Smooth muscle cell of the brain vasculature (primary cell): ENCODE measurements around the gene SCARF1.
A peak's percentile ranks its signal among the peaks of the same experiment; 100 is the strongest.

Source experiments
- DNase-seq: peaks from one replicate; pipeline ENCODE4 v3.0.0-alpha.2; 2012; ENCODE audit warnings: low read depth, low spot score

SCARF1 gene

GRCh38 chr17:1648963-1649843 is 3.7 kb upstream of the SCARF1 start:
- DNase-seq, result peak; percentile 83

GRCh38 chr17:1648173-1648962 is 2.8 kb upstream of the SCARF1 start:
- no peak for DNase-seq

GRCh38 chr17:1647802-1648171 is 2.3 kb upstream of the SCARF1 start:
- DNase-seq, result no peak

- DNase-seq, result no peak
These were observed 805 bp upstream of the SCARF1 start for GRCh38 chr17:1646199-1646875.

- DNase-seq, result no peak
These were observed 882 bp downstream of the SCARF1 start for GRCh38 chr17:1644493-1645206.

DNA sequence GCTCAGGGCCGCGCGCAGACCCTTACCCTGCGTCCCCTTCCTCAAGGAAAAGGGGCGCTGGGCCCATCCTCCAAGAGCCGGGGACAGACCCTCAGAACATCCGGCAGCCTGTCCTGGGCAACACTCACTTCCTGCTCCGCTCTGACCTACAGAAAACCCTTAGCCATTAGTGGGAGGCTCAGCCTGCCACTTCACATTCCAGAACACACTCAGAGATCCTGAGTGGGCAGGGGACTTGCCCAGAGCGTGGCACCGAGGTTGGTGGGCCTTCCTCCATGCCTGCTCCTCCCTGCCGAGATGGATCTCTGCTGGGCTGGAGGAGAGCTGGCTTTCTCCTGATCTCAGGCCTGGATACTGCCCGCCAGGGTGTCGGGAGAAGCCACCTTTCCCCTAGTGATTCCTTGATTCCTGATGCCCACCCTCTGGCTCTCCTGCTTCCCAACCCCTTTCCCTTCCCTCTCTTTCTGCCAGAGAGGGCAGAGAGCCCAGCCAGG is 1.5 kb downstream of the SCARF1 start:
- DNase-seq, result no peak

- DNase-seq, result no peak
These were observed 2.1 kb downstream of the SCARF1 start for GRCh38 chr17:1643293-1643998.

DNA sequence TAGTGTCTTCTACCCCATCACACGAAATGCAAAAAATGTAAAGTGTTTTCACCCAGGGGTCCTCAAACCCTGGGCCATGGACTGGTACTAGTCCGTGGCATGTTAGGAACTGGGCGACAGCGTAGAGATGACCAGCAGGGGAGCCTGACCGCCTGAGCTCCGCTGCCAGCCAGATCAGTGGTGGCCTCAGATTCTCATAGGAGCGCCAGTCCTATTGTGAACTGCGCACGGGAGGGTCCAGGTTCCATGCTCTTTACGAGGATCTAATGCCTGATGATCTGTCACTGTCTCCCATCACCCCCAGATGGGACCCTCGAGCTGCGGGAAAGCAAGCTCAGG is 4.5 kb downstream of the SCARF1 start:
- DNase-seq, result no peak

- no peak for DNase-seq
These were observed 5.0 kb downstream of the SCARF1 start for GRCh38 chr17:1640329-1641064.

DNA sequence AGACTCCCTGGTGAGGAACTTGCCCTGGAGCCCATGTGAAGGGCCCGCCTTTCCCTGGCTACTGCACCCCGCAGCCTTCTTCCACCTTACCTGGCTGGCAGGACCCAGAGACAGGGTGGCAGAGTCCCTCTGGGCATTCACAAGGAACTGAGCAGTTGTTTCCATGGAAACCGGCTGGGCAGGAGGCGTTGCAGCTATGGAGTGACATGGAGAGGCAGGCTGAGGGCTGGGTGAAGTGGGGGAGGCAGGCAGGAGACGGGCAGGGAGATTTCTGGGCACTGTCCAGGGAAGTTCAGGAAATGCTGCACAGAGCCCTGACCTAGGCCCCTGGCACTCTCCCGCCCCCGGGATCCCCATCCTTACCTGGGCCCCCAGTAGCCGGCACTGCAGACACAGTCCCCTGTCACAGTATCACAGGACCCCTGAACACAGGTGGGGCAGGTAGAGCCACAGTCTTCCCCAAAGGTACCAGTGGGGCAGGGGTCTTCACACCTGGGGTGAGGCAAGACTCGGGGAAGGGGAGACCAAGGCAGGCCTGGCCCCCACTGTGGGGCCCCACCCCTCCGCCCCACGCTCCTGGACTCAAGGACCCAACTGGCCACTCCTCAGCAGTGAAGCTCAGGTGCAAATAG is 5.9 kb downstream of the SCARF1 start:
- DNase-seq, result no peak

DNA sequence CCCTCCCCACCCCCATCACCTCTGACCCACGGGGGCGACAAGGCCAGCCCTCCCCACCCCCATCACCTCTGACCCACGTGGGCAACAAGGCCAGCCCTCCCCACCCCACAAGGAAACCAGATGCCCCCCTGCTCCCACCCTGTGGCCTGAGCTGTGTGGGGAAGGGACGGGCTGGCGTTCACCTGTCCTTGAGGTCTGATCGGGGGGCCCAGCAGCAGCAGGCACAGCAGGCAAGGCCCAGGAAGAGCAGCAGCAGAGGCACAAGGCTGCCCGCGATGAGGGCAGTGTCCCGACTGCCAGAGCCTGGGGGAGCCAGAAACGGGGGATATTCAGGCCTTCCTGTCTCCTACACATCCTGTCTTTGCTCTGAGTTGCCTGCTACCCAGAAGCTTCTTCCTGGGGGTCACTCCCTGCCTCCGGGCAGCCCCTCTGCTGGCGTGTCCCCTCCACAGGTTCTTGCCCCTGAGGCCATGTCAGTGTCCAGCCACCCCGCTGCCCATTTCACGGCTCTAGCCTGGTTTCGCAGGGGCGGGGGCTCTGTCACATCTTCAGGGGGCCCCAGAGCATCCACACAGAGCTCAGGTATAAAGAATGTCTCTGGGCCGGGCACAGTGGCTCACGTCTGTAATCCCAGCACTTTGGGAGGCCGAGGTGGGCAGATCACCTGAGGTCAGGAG is 6.8 kb downstream of the SCARF1 start:
- DNase-seq, result no peak

GRCh38 chr17:1638171-1638590 is 7.4 kb downstream of the SCARF1 start:
- DNase-seq, result no peak

DNA sequence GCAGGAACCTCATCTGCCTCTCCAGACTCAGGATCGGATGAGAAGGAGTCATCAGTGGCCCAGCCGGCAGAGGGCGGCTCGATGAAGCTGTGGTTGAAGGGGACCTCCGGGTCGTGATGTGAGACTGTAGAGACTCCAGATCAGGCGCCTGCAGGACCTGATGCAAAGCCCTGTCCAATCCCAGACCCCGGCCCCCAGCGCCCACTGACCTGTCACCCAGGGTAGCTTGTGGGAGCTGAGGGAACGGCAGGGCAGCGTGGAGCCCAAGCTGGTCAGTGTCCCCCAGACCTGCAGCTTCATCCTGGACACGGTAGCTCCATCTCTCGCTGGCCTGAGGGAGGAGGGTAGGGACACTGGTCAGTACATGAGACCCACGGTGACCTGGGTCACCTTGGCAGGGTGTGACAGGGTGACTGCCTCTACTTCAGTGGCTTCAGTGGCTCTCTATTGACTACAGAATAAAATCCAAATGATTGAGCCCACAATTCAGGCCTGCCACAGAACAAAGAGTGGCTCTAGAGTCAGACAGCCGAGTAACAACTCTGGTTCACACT is 8.7 kb downstream of the SCARF1 start:
- no peak for DNase-seq

- no peak for DNase-seq
These were observed 9.7 kb downstream of the SCARF1 start for GRCh38 chr17:1635675-1636465.

- DNase-seq, result no peak
These were observed 10.5 kb downstream of the SCARF1 start for GRCh38 chr17:1634841-1635650.

GRCh38 chr17:1630662-1631061 is 14.9 kb downstream of the SCARF1 start:
- DNase-seq, result no peak
